Activated T-helper 2 cell treated with anti-CD3 and anti-CD28 coated beads, Interferon-gamma antibody, Interleukin-2, Interleukin-4, amounts not matched to agents 10 μg/mL and 5 μg/mL and 100 μg/mL, durations not matched to agents 14 hours and 24 hours and 36 hours (primary cell): ENCODE data around the gene OR1C1. TPM values are rescaled to one million over a fixed set of nuclear protein-coding genes. Genes with fewer than 3 reads are reported as not detected.
"Not testable (repeated sequence)": the region's sequence is repeated elsewhere in the genome, so short reads cannot be mapped to it uniquely, and the experiment has no call there.

Source experiments
- DNase-seq: peaks from one replicate; pipeline ENCODE4 v3.0.0; 2021; ENCODE audit warnings: low spot score
- H3K27ac Mint-ChIP-seq: one replicate; pipeline ENCODE4 v1.8.0; 2021; ENCODE audit warnings: mixed read lengths
- H3K27me3 Mint-ChIP-seq: one replicate; pipeline ENCODE4 v1.8.0; 2021; ENCODE audit warnings: low read depth, mixed read lengths
- H3K36me3 Mint-ChIP-seq: one replicate; pipeline ENCODE4 v1.8.0; 2021; ENCODE audit warnings: low read depth, mixed read lengths
- H3K4me1 Mint-ChIP-seq: one replicate; pipeline ENCODE4 v1.8.0; 2021; ENCODE audit warnings: low read depth, mixed read lengths
- H3K4me3 Mint-ChIP-seq: one replicate; pipeline ENCODE4 v1.8.0; 2021; ENCODE audit warnings: low read depth, mild to moderate bottlenecking, moderate library complexity, mixed read lengths
- H3K9me3 Mint-ChIP-seq: one replicate; pipeline ENCODE4 v1.8.0; 2021; ENCODE audit warnings: mixed read lengths
- intact Hi-C: fragments of 100-400 bp; cut with micrococcal nuclease; formaldehyde crosslinking; loops from one replicate; pipeline ENCODE4 v1.15.1; 2023
- total RNA-seq: library from RNA; stranded (reverse); gene quantifications from 2 replicates; pipeline ENCODE4 v1.2.3, GENCODE V29; 2022

OR1C1 gene
- total RNA-seq, 1 donor from 2014 or later: not detected

GRCh38 chr1:247716546-247716945, 43.8 kb downstream of the OR1C1 start, which contains the start of gene OR6F1:
TSS of gene OR6F1 (minus strand) at chr1:247716646. CDS start at chr1:247712755, 3,891 bp downstream.
- Mint-ChIP-seq H3K4me3 (no peak within 1 kb of the TSS), H3K4me1 (no peaks in the 10 kb centered on the region), H3K9me3 (no peaks in the 10 kb centered on the region), H3K27ac (no peak within 1 kb of the TSS), H3K27me3 (no peaks in the 10 kb centered on the region), H3K36me3 (no peaks in the 10 kb centered on the region)
- no peak for DNase-seq
- intact Hi-C loops: no loop called here

DNA sequence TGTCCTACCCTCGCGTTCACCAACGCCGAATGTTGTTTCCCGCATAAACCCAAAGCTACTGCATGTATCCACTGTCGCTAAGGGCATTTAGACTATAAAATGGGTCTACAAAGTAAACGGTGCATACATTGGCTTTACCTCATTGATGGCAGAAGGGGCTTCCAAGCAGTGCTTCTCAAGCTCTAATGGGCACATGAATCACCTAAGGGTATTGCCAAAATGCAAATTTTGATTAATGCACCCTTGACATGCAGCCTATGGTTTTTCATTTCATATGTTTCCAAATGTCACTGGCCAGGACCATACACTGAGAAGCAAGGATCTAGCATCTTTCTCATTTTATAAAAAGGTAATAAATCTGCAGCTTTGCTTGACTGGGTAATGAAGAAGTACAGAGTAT, 46.6 kb downstream of the OR1C1 start:
- Mint-ChIP-seq H3K4me3 (no peak overlapping the region), H3K4me1 (no peaks in the 10 kb centered on the region), H3K27me3 (no peaks in the 10 kb centered on the region), H3K27ac (no peak overlapping the region), H3K9me3 (no peaks in the 10 kb centered on the region), H3K36me3 (no peaks in the 10 kb centered on the region)
- DNase-seq: no peak
- intact Hi-C loops: no loop called here

- DNase-seq, H3K27ac Mint-ChIP-seq, H3K27me3 Mint-ChIP-seq, H3K4me1 Mint-ChIP-seq, H3K9me3 Mint-ChIP-seq, H3K4me3 Mint-ChIP-seq, H3K36me3 Mint-ChIP-seq, intact Hi-C loops: not testable (repeated sequence)
These were observed 49.7 kb downstream of the OR1C1 start for GRCh38 chr1:247710681-247711080.

Other genes starting within 250 kb of the OR1C1 start
- gene OR2C3, start 224.1 kb downstream of the OR1C1 start, total RNA-seq: not detected in 2 replicates
- gene GCSAML, start 211.4 kb downstream of the OR1C1 start, total RNA-seq: 0.43 and 0.48 TPM in 2 replicates
- gene OR2G2, start 172.2 kb downstream of the OR1C1 start, total RNA-seq: not detected in 2 replicates
- gene OR2G3, start 155.0 kb downstream of the OR1C1 start, total RNA-seq: not detected in 2 replicates
- gene OR13G1, start 80.8 kb downstream of the OR1C1 start, total RNA-seq: not detected in 2 replicates
- not detected in 2 replicates for gene OR6F1, start 43.9 kb downstream of the OR1C1 start, total RNA-seq
- gene OR14K1, start 21.9 kb downstream of the OR1C1 start, total RNA-seq: not detected in 2 replicates
- gene OR14A2, start 12.4 kb downstream of the OR1C1 start, total RNA-seq: not detected in 2 replicates
- not detected in 2 replicates for gene OR14A16, start 63.6 kb upstream of the OR1C1 start, total RNA-seq
- gene OR11L1, start 81.3 kb upstream of the OR1C1 start, total RNA-seq: not detected in 2 replicates
- gene TRIM58, start 96.6 kb upstream of the OR1C1 start, total RNA-seq: 0.30 and 0.48 TPM in 2 replicates
- gene OR2W3, start 135.0 kb upstream of the OR1C1 start, total RNA-seq: not detected in 2 replicates
- gene OR2T8, start 159.7 kb upstream of the OR1C1 start, total RNA-seq: not detected in 2 replicates
- gene OR2AJ1, start 164.3 kb upstream of the OR1C1 start, total RNA-seq: not detected in 2 replicates
- 0.21 TPM in 2 replicates for gene OR2L8, start 188.3 kb upstream of the OR1C1 start, total RNA-seq
- gene OR2AK2, start 204.7 kb upstream of the OR1C1 start, total RNA-seq: not detected in 2 replicates